Erythroblast (primary cell): Measurements from ENCODE around the gene ESRRB.

Source experiments
- GATA1 ChIP-seq: IDR thresholded peaks from 2 replicates; pipeline ENCODE4 v1.6.1; 2011; ENCODE audit warnings: low read depth, mild to moderate bottlenecking, control low read depth, low read length, moderate library complexity
- POLR2A ChIP-seq: IDR thresholded peaks from 2 replicates; pipeline ENCODE4 v1.6.1; 2011; ENCODE audit warnings: mild to moderate bottlenecking, low read length

- TF ChIP-seq POLR2A (no peak), GATA1 (no peak)
Measured at GRCh38 chr14:76377735-76378074, 1.8 kb downstream of the ESRRB start.
